Right atrium auricular region (tissue), 2 donors: ENCODE data around the gene OR10AD1. TPM values are rescaled to one million over a fixed set of nuclear protein-coding genes. Genes with fewer than 3 reads are reported as not detected.

Experiments used
- DNase-seq: peaks from one replicate; pipeline ENCODE4 v3.0.0-alpha.2; 2019; ENCODE audit warnings: low spot score
- H3K27ac ChIP-seq, 2 donors: fragments of 200-600 bp; sonication (generic); 1 replicate in 1 of 2; 2 replicates in 1 of 2; pipeline ENCODE4 v1.5.1; 2016 to 2019
- H3K27me3 ChIP-seq, 2 donors: fragments of 200-600 bp; sonication (generic); one replicate each; pipeline versions ENCODE4 v1.5.1 to v1.6.0; 2017 to 2019
- H3K36me3 ChIP-seq: fragments of 200-600 bp; sonication (generic); one replicate; pipeline ENCODE4 v1.5.1; 2016
- H3K4me1 ChIP-seq, 2 donors: fragments of 200-600 bp; sonication (generic); one replicate each; pipeline versions ENCODE4 v1.5.1 to v1.6.0; 2017 to 2019
- H3K4me3 ChIP-seq, 2 donors: fragments of 200-600 bp; sonication (generic); 1 replicate in 1 of 2; 2 replicates in 1 of 2; pipeline ENCODE4 v1.5.1; 2017 to 2019; ENCODE audit warnings: mild to moderate bottlenecking in 1 of 2, moderate library complexity in 1 of 2
- H3K9me3 ChIP-seq, 2 donors: fragments of 200-600 bp; sonication (generic); one replicate each; pipeline ENCODE4 v1.5.1; 2019
- total RNA-seq, 2 donors: library from RNA; depleted of rRNA; stranded (reverse); fragments of >200 nt; gene quantifications; one replicate each; pipeline ENCODE4 v1.1.0, GENCODE V29; 2016
- TF ChIP-seq, protein P1 (sequence below), 2 donors: fragments of 200-600 bp; sonication (generic); IDR thresholded peaks; one replicate each; pipeline ENCODE4 v1.5.1; 2019; ENCODE audit warnings: antibody characterized with exemption in 2 of 2

The OR10AD1 gene
- total RNA-seq, 2 donors from 2014 or later: not detected

DNA sequence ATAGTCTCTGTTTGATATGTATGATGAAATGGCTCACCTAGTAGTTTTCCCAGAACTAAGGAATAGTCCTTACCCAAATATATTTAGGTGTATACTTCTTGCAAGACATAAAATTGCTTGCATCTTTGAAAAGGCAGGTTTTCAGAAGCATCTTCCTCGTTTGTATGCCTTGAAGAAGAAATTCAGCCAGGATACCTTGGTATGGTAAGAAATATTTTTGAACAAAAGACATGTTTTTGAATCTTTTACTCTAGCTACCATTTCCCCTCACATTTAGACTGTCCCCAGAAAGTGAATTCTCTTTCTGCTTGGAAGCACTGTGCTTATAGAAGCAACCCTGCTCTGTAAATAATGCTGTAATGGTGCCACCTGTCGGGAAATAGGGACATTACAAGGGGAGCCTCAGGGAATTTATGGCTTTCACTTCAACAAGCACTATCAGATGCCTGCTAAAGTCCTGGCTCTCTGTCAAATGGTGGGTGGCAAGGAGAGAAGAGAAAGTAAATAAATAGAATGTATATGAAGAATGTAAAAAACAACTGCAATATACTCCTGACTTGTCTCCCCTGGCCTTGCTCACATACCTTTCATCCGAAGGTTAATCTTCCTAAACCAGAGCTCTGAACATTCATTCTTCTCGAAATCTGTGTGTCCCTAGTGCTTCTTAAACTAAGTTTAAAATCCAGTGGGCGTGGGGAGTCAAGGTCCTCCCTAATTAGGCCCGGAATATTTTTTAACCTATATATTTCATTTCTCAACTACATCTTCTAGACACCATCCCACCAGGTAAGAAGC lies 13.6 kb downstream of the OR10AD1 start:
- TF ChIP-seq, protein P1, sequence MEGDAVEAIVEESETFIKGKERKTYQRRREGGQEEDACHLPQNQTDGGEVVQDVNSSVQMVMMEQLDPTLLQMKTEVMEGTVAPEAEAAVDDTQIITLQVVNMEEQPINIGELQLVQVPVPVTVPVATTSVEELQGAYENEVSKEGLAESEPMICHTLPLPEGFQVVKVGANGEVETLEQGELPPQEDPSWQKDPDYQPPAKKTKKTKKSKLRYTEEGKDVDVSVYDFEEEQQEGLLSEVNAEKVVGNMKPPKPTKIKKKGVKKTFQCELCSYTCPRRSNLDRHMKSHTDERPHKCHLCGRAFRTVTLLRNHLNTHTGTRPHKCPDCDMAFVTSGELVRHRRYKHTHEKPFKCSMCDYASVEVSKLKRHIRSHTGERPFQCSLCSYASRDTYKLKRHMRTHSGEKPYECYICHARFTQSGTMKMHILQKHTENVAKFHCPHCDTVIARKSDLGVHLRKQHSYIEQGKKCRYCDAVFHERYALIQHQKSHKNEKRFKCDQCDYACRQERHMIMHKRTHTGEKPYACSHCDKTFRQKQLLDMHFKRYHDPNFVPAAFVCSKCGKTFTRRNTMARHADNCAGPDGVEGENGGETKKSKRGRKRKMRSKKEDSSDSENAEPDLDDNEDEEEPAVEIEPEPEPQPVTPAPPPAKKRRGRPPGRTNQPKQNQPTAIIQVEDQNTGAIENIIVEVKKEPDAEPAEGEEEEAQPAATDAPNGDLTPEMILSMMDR (IDR thresholded peaks at IDR 0.05): peak; percentile 68 to 89
- H3K36me3 ChIP-seq: no peaks in the 10 kb centered on the region
- H3K27ac ChIP-seq: no peak overlapping the region
- H3K4me3 ChIP-seq: no peak overlapping the region
- H3K9me3 ChIP-seq: no peaks in the 10 kb centered on the region
- H3K4me1 ChIP-seq: peaks cover 0 to 2% of the 10 kb centered on the region in 2 donors
- peak; percentile 88 for DNase-seq
- H3K27me3 ChIP-seq: no peaks in the 10 kb centered on the region

DNA sequence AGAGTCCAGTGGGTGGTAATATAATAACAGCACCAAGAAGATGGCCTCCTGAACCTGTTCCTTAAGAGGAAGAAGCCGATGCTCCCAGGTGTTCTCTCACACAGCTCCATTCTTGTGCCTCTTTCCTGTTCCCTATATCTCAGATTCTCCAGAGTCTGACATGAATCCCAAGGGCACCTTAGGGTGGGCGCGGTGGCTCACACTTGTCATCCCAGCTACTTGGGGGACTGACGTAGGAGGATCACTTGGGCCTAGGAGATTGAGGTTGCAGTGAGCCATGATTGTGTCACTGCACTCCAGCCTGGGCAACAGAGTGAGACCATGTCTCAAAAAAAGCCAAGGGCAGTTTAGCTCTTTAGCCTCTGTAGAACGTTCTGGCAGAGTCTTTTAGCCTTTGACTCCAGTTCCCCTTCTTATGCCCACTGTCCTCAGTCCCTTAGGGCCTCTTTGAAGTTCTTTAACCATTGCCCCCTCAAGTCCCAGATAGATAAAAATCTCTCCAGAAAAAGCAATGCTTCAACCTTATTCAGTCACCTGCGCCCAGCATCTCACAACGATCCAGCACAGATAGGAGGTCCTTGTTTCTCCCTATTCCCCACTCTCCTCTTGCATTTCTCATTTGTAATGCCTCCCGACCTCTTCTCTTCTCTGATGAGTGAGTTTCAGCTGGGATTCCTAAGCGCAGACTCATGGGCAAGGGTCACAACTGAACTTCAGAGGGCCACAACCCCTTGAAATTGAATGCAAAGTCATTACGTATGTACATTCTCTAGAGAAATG lies 15.0 kb downstream of the OR10AD1 start:
- DNase-seq: no peak
- peaks cover 0 to 12% of the 10 kb centered on the region in 2 donors for H3K27me3 ChIP-seq
- no peak overlapping the region for H3K4me3 ChIP-seq
- TF ChIP-seq, protein P1 (IDR thresholded peaks at IDR 0.05): no peak
- H3K4me1 ChIP-seq: peaks cover 0 to 16% of the 10 kb centered on the region in 2 donors
- H3K36me3 ChIP-seq: no peaks in the 10 kb centered on the region
- no peak overlapping the region for H3K27ac ChIP-seq
- no peaks in the 10 kb centered on the region for H3K9me3 ChIP-seq

DNA sequence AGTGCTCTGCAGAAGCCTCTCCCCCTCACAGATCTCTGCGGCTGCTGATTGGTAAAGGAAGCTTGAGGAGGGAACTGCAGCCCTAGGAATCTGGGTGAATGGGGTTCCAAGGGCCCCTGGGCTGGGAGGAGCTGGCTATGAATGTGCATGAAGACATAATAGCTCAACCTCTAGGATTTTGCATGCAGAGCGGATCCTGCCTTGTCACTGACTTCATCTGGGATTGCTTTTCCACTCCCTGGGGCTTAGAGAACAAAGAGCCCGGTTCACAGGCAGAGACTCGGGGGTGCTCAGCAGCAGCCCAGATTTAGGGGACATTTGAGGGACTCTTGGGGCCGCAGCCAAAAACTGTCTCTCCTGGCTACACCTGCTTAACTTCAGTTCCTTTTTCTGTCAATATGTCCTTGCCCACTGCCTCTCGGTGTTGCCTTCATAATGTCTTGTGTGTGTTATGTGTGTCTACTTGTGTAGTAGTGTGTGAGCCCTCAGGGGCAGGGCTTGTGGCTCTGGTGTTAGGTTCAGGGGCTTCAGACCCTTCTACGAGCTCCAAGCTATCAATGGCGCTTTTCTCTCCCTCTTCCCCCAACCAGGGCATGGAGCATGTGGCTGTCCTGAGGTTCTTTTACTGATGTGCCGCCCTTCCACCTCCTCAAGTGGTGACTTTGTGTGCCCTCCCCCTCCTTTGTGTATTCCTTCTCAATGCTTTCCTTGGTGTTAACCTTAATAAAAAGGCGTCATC lies 17.7 kb downstream of the OR10AD1 start:
- Histone ChIP-seq H3K9me3 (no peaks in the 10 kb centered on the region), H3K27ac (no peak overlapping the region), H3K4me1 (peaks cover 0 to 25% of the 10 kb centered on the region in 2 donors), H3K36me3 (no peaks in the 10 kb centered on the region), H3K4me3 (no peak overlapping the region), H3K27me3 (peaks cover 0 to 12% of the 10 kb centered on the region in 2 donors)
- TF ChIP-seq, protein P1 (IDR thresholded peaks at IDR 0.05): no peak
- DNase-seq: no peak

DNA sequence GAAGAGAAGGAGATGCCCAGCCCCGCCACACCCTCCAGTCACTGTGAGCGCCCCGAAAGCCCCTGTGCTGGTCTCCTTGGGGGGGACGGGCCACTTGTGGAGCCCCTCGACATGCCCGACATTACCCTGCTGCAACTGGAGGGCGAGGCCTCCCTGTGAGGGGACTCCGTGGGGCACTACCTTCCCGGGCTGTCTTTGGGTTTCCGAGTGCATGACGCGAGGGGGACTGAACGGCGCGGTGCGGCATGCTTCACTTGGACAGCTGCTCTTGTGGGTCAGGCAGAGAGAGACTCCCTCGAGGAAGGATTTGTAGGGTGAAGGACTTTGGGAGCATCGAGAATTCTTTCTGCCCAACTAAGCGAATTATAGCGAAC lies 18.6 kb downstream of the OR10AD1 start:
- peak overlapping the region; percentile 42 to 67 for H3K4me3 ChIP-seq
- H3K36me3 ChIP-seq: no peaks in the 10 kb centered on the region
- H3K4me1 ChIP-seq: peaks cover 0 to 25% of the 10 kb centered on the region in 2 donors
- no peaks in the 10 kb centered on the region for H3K9me3 ChIP-seq
- TF ChIP-seq, protein P1 (IDR thresholded peaks at IDR 0.05): no peak
- no peak overlapping the region for H3K27ac ChIP-seq
- peaks cover 0 to 12% of the 10 kb centered on the region in 2 donors for H3K27me3 ChIP-seq
- DNase-seq: no peak

DNA sequence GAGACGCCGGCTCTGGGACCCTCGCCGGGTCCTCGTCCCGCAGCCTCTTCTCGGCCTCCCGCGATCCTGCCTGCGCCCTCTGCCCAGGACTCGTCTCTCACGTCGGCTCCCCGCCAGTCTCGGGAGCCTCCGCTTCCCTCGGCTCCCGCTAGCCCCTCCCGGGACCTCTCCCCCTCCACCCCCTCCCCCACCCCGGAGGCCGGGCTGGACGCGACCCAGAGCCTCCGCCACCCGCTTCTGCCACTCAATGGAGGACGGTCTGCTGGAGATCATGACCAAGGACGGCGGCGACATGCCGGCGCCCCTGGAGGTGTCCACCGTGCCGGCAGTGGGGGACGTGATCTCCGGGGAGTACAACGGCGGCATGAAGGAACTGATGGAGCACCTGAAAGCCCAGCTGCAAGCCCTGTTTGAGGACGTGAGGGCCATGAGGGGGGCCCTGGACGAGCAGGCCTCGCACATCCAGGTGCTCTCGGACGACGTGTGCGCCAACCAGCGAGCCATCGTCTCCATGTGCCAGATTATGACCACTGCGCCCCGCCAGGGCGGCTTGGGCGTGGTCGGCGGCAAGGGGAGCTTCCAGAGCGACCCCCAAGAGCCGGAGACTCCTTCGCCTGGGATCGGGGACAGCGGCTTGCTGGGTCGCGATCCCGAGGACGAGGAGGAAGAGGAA lies 19.1 kb downstream of the OR10AD1 start:
- peaks cover 0 to 25% of the 10 kb centered on the region in 2 donors for H3K4me1 ChIP-seq
- H3K27me3 ChIP-seq: peaks cover 0 to 12% of the 10 kb centered on the region in 2 donors
- no peaks in the 10 kb centered on the region for H3K36me3 ChIP-seq
- H3K27ac ChIP-seq: peak overlapping the region; percentile 38 to 64
- H3K4me3 ChIP-seq: peak overlapping the region; percentile 42 to 67
- TF ChIP-seq, protein P1 (IDR thresholded peaks at IDR 0.05): no peak
- H3K9me3 ChIP-seq: no peaks in the 10 kb centered on the region
- DNase-seq: no peak
